ENCODE measurements around the gene LGALS7B. TPM values are rescaled to one million over a fixed set of nuclear protein-coding genes. Genes with fewer than 3 reads are reported as not detected.
A peak's percentile ranks its signal among the peaks of the same experiment; 100 is the strongest.
"Not testable (repeated sequence)": the region's sequence is repeated elsewhere in the genome, so short reads cannot be mapped to it uniquely, and the experiment has no call there.

The LGALS7B gene
- total RNA-seq, 1 donor from 2014 or later, result not detected

- intact Hi-C loops (cut with DNase I), result no loop called here
- DNase-seq (ENCODE audit: low spot score) (peak; percentile 21), ATAC-seq (no peak)
Observed at GRCh38 chr19:38766276-38767047, 22.5 kb upstream of the LGALS7B start.

DNA sequence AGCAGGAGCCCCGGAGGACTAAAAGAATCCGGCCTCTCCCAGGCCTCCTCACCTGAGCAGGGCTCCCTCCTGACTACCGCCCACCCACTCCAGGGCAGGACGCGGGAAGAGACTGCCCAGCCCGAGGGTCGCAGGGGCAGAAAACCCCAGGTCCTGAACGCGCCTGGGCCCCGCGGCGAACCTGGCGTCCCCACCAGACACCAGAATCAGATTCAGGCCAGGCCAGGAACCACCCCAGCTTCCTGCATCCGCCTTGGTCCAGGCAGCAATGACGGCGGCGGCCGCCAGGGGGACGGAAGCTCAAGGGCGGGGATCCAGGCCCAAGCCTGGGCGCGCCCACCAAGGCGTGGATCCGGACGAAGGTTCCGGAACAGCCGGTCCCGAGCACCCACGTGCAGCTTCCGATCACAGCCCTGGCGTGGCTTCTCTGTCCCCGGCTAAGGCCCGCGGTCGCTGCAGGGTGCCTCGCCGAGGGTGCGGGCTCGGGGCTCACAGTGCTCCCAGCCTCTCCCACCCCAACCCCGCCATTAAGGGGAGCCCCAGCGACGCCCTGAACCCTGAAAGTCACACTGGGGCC lies 19.3 kb upstream of the LGALS7B start:
- intact Hi-C loops (cut with DNase I), result no loop called here
- ATAC-seq (peak; percentile 87), DNase-seq (ENCODE audit: low spot score) (peak; percentile 94)

DNA sequence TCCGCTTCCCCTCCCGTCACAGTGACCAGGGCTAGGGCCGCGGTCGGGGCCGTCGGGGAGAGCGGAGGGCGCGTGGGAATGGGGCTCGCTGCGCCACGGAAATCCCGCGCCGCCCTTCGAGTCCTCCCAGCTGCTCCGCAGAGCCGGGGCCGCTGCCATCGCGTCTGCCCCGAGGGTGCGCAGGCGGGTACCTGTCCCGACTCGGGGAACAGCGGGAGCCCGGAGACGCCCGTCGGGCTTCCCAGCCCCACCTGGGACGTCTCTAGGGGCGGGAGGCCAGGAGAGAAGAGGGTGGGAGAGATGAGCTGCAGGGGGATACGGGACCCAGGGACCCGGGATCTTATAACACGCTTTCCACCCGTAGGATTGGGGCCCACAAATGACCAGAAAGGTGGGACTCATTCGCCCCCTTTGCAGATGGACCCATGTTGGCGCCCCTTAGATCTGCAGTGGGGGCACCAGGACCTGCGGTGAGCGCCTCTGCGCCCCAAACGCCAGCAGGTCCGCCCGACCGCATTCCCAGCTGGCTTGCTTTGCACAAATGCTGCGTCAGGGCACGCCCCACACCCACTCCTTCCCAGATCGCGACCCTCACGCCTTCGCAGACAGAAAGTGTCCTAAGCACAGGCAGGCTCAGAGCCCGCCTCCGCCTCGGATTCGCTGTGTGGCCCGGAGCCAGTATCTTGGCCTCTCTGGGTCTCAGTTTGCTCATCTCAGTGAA lies 18.6 kb upstream of the LGALS7B start:
- intact Hi-C loops (cut with DNase I); DNase-seq (ENCODE audit: low spot score): not testable (repeated sequence)
- ATAC-seq, result peak; percentile 39

GRCh38 chr19:38770949-38771275 lies 18.1 kb upstream of the LGALS7B start:
- intact Hi-C loops (cut with DNase I), result not testable (repeated sequence)

DNA sequence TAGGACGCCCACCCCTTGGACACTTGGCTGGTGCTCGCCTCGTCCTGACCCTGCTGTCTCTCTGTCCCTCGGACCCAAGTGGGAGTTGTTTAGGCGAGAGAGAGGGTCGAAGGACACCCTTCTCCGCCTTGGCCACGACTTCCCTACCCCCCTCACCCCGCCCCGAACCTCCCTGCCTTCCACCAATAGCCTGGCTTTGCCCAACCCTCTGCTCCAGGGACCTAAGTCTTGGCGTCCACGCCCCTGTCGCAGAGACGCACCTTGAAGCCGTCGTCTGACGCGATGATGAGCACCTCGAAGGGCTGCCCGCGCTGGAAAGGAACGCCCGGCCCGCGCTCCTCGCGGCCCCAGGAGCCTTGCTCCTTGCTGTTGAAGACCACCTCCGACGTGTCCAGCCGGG lies 17.4 kb upstream of the LGALS7B start:
- peak; percentile 5 for ATAC-seq
- intact Hi-C loops (cut with DNase I); DNase-seq (ENCODE audit: low spot score): not testable (repeated sequence)

More at GRCh38 chr19:38770949-38771275, 18.1 kb upstream of the LGALS7B start:
- DNase-seq (ENCODE audit: low spot score), result not testable (repeated sequence)
- peak; percentile 94 for ATAC-seq

- no peak for ATAC-seq
- intact Hi-C loops (cut with DNase I), result no loop called here
- no peak for DNase-seq (ENCODE audit: low spot score)
Observed at GRCh38 chr19:38773469-38774177, 15.4 kb upstream of the LGALS7B start, which contains the start of gene LGALS7. LGALS7 (minus strand) TSS chr19:38773517; CDS start chr19:38773492, 25 bp downstream.

DNA sequence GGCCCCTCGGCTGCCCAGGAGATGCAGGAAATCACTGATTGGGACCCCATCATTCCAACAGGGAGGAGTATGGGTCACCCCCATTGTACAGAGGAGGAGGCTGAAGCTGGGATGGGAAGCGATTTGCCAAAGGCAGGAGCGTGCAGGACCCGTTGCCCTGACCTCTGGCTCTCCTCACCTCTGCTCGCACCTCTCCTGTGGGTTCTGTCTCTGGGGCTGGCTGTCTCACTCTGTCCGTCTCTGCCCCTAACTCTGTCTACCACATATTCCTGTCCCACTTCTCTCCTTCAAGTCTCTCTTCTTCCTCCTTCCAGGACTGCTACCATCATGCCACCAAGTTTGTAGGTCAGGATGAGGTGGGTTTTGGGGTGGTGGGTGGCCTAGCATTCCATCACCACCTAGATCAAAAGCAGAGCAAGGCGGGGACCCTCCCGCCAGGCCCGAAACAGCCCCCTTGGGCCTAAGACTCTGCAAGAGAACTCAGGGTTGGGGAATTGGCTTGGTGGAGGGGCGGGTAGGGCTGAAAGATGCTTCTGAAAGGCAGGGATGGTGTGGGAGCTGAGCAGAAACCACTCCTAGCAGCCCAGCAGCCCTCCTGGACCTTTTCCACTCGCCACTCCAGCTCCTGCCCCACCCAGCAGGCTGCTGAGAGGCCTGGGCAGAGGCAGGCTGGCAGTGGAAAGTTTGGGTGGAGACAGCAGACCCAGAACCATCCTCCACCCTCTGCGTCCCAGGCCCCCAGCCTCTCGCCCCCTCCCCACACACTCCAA lies 14.6 kb upstream of the LGALS7B start:
- DNase-seq (ENCODE audit: low spot score) (no peak), ATAC-seq (no peak)
- intact Hi-C loops (cut with DNase I), result no loop called here

- intact Hi-C loops (cut with DNase I), result no loop called here
- no peak for ATAC-seq
Observed at GRCh38 chr19:38778733-38779132, 10.3 kb upstream of the LGALS7B start.

GRCh38 chr19:38780443-38780842 lies 8.6 kb upstream of the LGALS7B start:
- ATAC-seq, result no peak
- no peak for DNase-seq (ENCODE audit: low spot score)
- intact Hi-C loops (cut with DNase I), result no loop called here

More at GRCh38 chr19:38778733-38779132, 10.3 kb upstream of the LGALS7B start:
- no peak for DNase-seq (ENCODE audit: low spot score)

DNA sequence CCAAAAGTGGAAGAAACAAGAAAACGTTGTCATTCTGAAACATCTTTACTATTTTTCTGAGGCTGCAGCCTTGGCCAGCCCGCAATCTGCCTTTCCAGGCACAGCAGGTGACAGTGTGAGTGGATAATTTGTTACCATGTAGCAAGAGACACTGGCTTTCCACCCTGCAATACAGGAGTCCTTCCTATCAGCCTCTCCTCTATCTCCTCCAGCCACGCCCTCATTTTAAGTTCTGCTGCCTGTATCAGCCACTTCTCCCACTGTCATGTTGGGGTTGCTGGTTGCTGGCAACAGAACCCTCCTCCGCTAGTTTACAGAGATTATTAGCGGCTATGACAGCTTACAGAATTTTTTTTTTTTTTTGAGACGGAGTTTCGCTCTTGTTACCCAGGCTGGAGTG lies 7.9 kb upstream of the LGALS7B start:
- no peak for ATAC-seq
- intact Hi-C loops (cut with DNase I), result no loop called here
- no peak for DNase-seq (ENCODE audit: low spot score)

GRCh38 chr19:38782212-38782611 lies 6.8 kb upstream of the LGALS7B start:
- ATAC-seq; intact Hi-C loops (cut with DNase I); DNase-seq (ENCODE audit: low spot score): not testable (repeated sequence)

DNA sequence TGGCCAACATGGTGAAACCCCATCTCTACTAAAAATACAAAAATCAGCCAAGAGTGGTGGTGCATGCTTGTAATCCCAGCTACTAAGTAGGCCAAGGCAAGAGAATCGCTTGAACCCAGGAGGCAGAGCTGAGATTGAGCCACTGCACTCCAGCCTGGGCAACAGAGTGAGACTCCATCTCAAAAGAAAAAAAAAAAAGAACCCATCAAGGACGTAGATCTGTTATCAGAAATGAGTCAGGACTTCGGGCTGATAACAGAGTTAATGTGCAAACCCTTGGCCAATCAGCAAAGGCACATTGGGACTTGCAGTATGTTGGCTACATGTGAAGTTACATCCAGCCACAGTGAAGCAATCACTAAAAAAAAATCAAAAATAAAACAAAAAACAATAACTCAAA lies 4.8 kb upstream of the LGALS7B start:
- ATAC-seq (no peak), DNase-seq (ENCODE audit: low spot score) (no peak)
- intact Hi-C loops (cut with DNase I), result no loop called here

- DNase-seq (ENCODE audit: low spot score) (no peak), ATAC-seq (no peak)
- intact Hi-C loops (cut with DNase I), result no loop called here
Observed at GRCh38 chr19:38785187-38785699, 3.8 kb upstream of the LGALS7B start.

DNA sequence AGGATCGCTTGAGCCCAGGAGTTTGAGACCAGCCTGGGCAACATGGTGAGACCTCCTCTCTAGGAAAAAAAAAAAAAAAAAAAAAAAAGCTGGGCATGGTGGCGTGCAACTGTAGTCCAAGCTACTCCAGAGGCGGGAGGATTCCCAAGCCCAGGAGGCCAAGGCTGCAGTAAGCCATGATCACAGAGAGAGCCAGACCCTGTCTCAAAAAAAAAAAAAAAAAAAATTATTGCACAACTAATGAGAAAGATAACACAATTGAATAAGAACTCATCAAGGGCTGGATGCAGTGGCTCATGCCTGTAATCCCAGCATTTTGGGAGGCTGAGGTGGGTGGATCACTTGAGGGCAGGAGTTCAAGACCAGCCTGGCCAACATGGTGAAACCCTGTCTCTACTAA lies 2.9 kb upstream of the LGALS7B start:
- DNase-seq (ENCODE audit: low spot score); intact Hi-C loops (cut with DNase I); ATAC-seq: not testable (repeated sequence)

DNA sequence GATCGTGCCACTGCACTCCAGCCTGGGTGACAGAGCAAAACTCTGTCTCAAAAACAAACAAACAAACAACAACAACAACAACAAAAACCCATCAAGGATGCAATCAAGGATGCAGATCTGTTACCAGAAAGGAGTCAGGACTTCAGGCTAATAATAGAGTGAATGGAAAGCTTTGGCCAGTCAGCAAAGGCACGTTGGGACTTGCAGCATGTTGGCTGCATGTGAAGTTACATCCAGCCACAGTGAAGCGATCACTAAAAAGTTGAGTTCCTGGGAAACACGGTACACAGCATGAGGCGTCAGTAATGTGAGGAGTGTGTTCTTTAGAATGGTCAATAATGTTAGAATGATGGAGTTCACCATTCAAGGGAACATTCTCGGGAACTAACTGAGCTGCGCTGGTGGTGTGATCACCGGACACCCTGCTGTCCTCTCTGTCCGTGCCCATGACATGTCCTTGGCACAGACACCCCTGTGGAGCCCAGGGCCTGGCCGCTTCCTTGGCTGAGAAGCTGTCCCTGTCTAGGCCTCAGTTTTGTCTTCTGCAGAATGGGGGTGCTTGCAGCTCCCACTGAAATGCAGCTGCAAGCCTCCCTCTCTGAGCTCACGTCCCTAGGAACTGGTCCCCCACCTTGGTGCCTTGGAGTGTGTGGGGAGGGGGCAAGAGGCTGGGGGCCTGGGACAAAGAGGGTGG lies 2.3 kb upstream of the LGALS7B start:
- DNase-seq (ENCODE audit: low spot score), result no peak
- ATAC-seq, result no peak
- intact Hi-C loops (cut with DNase I), result no loop called here

DNA sequence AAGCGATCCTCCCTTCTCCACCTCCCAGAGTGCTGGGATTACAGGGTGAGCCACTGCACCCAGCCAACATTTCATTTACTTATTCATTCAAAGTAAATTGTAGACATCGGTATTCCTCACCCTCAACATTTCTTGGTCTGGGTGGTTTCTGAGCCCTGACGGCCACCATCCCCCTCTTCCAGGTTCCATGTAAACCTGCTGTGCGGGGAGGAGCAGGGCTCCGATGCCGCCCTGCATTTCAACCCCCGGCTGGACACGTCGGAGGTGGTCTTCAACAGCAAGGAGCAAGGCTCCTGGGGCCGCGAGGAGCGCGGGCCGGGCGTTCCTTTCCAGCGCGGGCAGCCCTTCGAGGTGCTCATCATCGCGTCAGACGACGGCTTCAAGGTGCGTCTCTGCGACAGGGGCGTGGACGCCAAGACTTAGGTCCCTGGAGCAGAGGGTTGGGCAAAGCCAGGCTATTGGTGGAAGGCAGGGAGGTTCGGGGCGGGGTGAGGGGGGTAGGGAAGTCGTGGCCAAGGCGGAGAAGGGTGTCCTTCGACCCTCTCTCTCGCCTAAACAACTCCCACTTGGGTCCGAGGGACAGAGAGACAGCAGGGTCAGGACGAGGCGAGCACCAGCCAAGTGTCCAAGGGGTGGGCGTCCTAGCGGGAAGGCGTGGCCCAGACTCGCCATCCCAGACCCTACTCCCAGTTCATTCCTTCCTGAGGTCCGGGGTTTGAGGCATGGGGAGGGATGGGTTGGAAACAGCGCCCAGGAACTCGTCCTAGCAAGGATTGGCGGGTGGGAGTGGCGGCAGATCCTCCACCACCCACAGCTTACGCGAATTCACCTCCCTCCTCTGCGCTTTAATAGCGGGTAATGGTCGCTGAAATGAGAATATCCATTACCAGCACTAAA lies 1.8 kb downstream of the LGALS7B start:
- DNase-seq (ENCODE audit: low spot score), result not testable (repeated sequence)
- intact Hi-C loops (cut with DNase I), result loop anchor here (5.0 kb wide), 1 partner anchor 1822 kb away; no protein-coding TSS in a partner anchor
- ATAC-seq, result peak; percentile 27

All from sciatic nerve (tissue), 2 donors.